Keratinocyte (primary cell): ENCODE measurements around the gene PFDN5. TPM values are rescaled to one million over a fixed set of nuclear protein-coding genes. Genes with fewer than 3 reads are reported as not detected.
A peak's percentile ranks its signal among the peaks of the same experiment; 100 is the strongest.

Experiments
- DNase-seq: peaks from one replicate; pipeline ENCODE4 v3.0.0-alpha.2; 2011; ENCODE audit warnings: low read depth, missing footprints, low spot score
- FAIRE-seq: peaks from 2 replicates; lab custom pipeline; 2011; peaks lifted over from hg19 to GRCh38; lab: Jason Lieb, UNC
- H2AFZ ChIP-seq: 2 replicates; pipeline ENCODE4 v1.6.0; 2012; ENCODE audit warnings: low read length, control low read depth, inconsistent platforms; ENCODE audit not compliant: control insufficient read depth
- H3K27ac ChIP-seq: 2 replicates; pipeline ENCODE4 v1.5.1; 2011; ENCODE audit warnings: low read length; ENCODE audit not compliant: control insufficient read depth, insufficient read depth
- H3K27me3 ChIP-seq: 3 replicates; pipeline ENCODE4 v1.6.0; 2011; ENCODE audit warnings: low read length; ENCODE audit not compliant: control insufficient read depth, insufficient read depth; ENCODE audit errors: extremely low read depth
- H3K36me3 ChIP-seq, 2 experiments: 2 replicates in 1 of 2; 3 replicates in 1 of 2; pipeline ENCODE4 v1.5.1; 2011; ENCODE audit warnings: low read length in 2 of 2, mild to moderate bottlenecking in 1 of 2; ENCODE audit not compliant: control insufficient read depth in 2 of 2, insufficient read depth in 2 of 2; ENCODE audit errors: extremely low read depth in 1 of 2
- H3K4me1 ChIP-seq: 3 replicates; pipeline ENCODE4 v1.5.1; 2011; ENCODE audit warnings: low read length; ENCODE audit not compliant: control insufficient read depth, insufficient read depth; ENCODE audit errors: extremely low read depth
- H3K4me2 ChIP-seq: 3 replicates; pipeline ENCODE4 v1.6.0; 2011; ENCODE audit warnings: low read depth, low read length; ENCODE audit not compliant: control insufficient read depth, insufficient read depth; ENCODE audit errors: extremely low read depth
- H3K4me3 ChIP-seq, 3 experiments: fragments of 200-600 bp in 1 of 3; sonication (generic) in 1 of 3; 2 replicates in 2 of 3; 3 replicates in 1 of 3; pipeline ENCODE4 v1.5.1; 2011 to 2016; ENCODE audit warnings: low read length in 3 of 3, mild to moderate bottlenecking in 3 of 3, control low read depth in 2 of 3, inconsistent platforms in 1 of 3, low read depth in 1 of 3, mixed read lengths in 1 of 3, mixed run types in 1 of 3, moderate library complexity in 1 of 3; ENCODE audit not compliant: control insufficient read depth in 2 of 3, insufficient read depth in 2 of 3; ENCODE audit errors: extremely low read depth in 1 of 3
- H3K79me2 ChIP-seq: 2 replicates; pipeline ENCODE4 v1.6.0; 2012; ENCODE audit warnings: low read length; ENCODE audit not compliant: control insufficient read depth, insufficient read depth
- H3K9ac ChIP-seq: 3 replicates; pipeline ENCODE4 v1.6.0; 2011; ENCODE audit warnings: low read length; ENCODE audit not compliant: control insufficient read depth, insufficient read depth; ENCODE audit errors: extremely low read depth
- H3K9me1 ChIP-seq: 3 replicates; pipeline ENCODE4 v1.6.0; 2011; ENCODE audit warnings: low read length; ENCODE audit not compliant: control insufficient read depth, insufficient read depth; ENCODE audit errors: extremely low read depth
- H3K9me3 ChIP-seq: 2 replicates; pipeline ENCODE4 v1.5.1; 2012; ENCODE audit warnings: low read depth, low read length; ENCODE audit not compliant: control insufficient read depth
- H4K20me1 ChIP-seq: 3 replicates; pipeline ENCODE4 v1.6.0; 2011; ENCODE audit warnings: low read length; ENCODE audit not compliant: control insufficient read depth, insufficient read depth; ENCODE audit errors: extremely low read depth
- CTCF ChIP-seq, 3 experiments: IDR thresholded peaks in 1 of 3; conservative IDR thresholded peaks in 1 of 3; optimal IDR thresholded peaks in 1 of 3; 2 replicates in 2 of 3; 3 replicates in 1 of 3; pipeline versions ENCODE3 to v1.5.1; 2011; ENCODE audit warnings: low read length in 3 of 3, mild to moderate bottlenecking in 3 of 3, moderate library complexity in 2 of 3, control low read depth in 1 of 3, inconsistent platforms in 1 of 3; ENCODE audit not compliant: insufficient read depth in 2 of 3; ENCODE audit errors: extremely low read depth in 1 of 3
- EZH2 ChIP-seq: IDR thresholded peaks from one replicate; pipeline ENCODE4 v1.6.1; 2012; ENCODE audit warnings: inconsistent platforms, mild to moderate bottlenecking, low read length, moderate library complexity
- dilution Hi-C: fragments of 300-500 bp; cut with MboI; formaldehyde crosslinking; loops from one replicate; pipeline ENCODE4 v1.7.0; 2020; ENCODE audit warnings: low sequenced_read_pairs; ENCODE audit not compliant: extremely low pct_ligation_motif_present
- polyA plus RNA-seq, 5 experiments: library from polyadenylated mRNA; depleted of rRNA in 3 of 5; stranded (reverse) in 3 of 5; stranded (forward) in 1 of 5; unstranded in 1 of 5; fragments of >200 nt; gene quantifications; 1 replicate in 1 of 5; 2 replicates in 3 of 5; 3 replicates in 1 of 5; pipeline versions ENCODE4 v1.2.1 to v1.2.3, GENCODE V29; 2011 to 2012; ENCODE audit warnings: missing spikeins in 2 of 5, low read depth in 1 of 5, low replicate concordance in 1 of 5

The PFDN5 gene
- polyA plus RNA-seq, 1 donor (not counting 4 experiments of a cell fraction or from before 2014, with no cell fraction given), result 659 TPM

- dilution Hi-C loops, result no loop called here
- H3K27me3 ChIP-seq, result peaks cover 33% of the 10 kb centered on the region
- DNase-seq (no peak), FAIRE-seq (no peak)
- H4K20me1 ChIP-seq, result no peaks in the 10 kb centered on the region
- no peak overlapping the region for H3K9ac ChIP-seq
- H3K36me3 ChIP-seq, result no peaks in the 10 kb centered on the region
- no peaks in the 10 kb centered on the region for H3K79me2 ChIP-seq
- H3K4me1 ChIP-seq, result no peaks in the 10 kb centered on the region
- no peak overlapping the region for H2AFZ ChIP-seq
- H3K27ac ChIP-seq, result no peak overlapping the region
- no peak for TF ChIP-seq EZH2
- no peak for TF ChIP-seq CTCF (optimal IDR thresholded peaks at IDR 0.05 in 1 of 3, IDR thresholded peaks at IDR 0.05 in 1 of 3, conservative IDR thresholded peaks at IDR 0.05 in 1 of 3; ENCODE audit: extremely low read depth in 1 of 3, insufficient read depth in 2 of 3, low read length in 3 of 3)
- H3K9me3 ChIP-seq, result no peaks in the 10 kb centered on the region
- no peaks in the 10 kb centered on the region for H3K9me1 ChIP-seq
- no peak overlapping the region for H3K4me2 ChIP-seq
- no peak overlapping the region for H3K4me3 ChIP-seq
These were observed 39.5 kb downstream of the PFDN5 start for GRCh38 chr12:53334822-53335221.

GRCh38 chr12:53336181-53336681 is 40.9 kb downstream of the PFDN5 start, which contains the start of gene SP7:
SP7 (minus strand) TSS chr12:53336354; CDS start chr12:53335646, 708 bp downstream.
- Histone ChIP-seq H2AFZ (no peak within 1 kb of the TSS), H3K9me3 (no peaks in the 10 kb centered on the region), H3K79me2 (no peaks in the 10 kb centered on the region), H4K20me1 (no peaks in the 10 kb centered on the region), H3K4me1 (no peaks in the 10 kb centered on the region), H3K9ac (no peak within 1 kb of the TSS), H3K4me3 (no peak within 1 kb of the TSS), H3K4me2 (no peak within 1 kb of the TSS), H3K27ac (no peak within 1 kb of the TSS), H3K27me3 (peaks cover 38% of the 10 kb centered on the region), H3K9me1 (no peaks in the 10 kb centered on the region), H3K36me3 (no peaks in the 10 kb centered on the region)
- TF ChIP-seq EZH2 (peak; percentile 28), CTCF (optimal IDR thresholded peaks at IDR 0.05 in 1 of 3, IDR thresholded peaks at IDR 0.05 in 1 of 3, conservative IDR thresholded peaks at IDR 0.05 in 1 of 3; ENCODE audit: extremely low read depth in 1 of 3, insufficient read depth in 2 of 3, low read length in 3 of 3) (no peak)
- FAIRE-seq (no peak), DNase-seq (no peak)
- dilution Hi-C loops, result no loop called here
